Esophagus muscularis mucosa (tissue), 4 donors: ENCODE measurements around the gene RPA3.

ENCODE experiments used
- EP300 ChIP-seq: sonication (generic); formaldehyde crosslinking; IDR thresholded peaks from one replicate; pipeline ENCODE4 v1.6.1; 2017; ENCODE audit warnings: antibody characterized with exemption
- POLR2A ChIP-seq: fragments of 450-650 bp; IDR thresholded peaks from one replicate; pipeline ENCODE4 v1.6.1; 2017; ENCODE audit warnings: antibody characterized with exemption, moderate library complexity, mild to moderate bottlenecking, low read depth
- POLR2AphosphoS5 ChIP-seq, 2 donors: sonication (generic); formaldehyde crosslinking; IDR thresholded peaks; one replicate each; pipeline ENCODE4 v1.6.1; 2017; ENCODE audit warnings: antibody characterized with exemption in 2 of 2
- TF ChIP-seq, protein P1 (sequence below), 3 experiments: fragments of 200-600 bp in 2 of 3; fragments of 450-650 bp in 1 of 3; sonication (generic) in 2 of 3; IDR thresholded peaks; one replicate each; pipeline ENCODE4 v1.5.1; 2017 to 2019; ENCODE audit warnings: antibody characterized with exemption in 3 of 3, mild to moderate bottlenecking in 2 of 3, moderate library complexity in 1 of 3

DNA sequence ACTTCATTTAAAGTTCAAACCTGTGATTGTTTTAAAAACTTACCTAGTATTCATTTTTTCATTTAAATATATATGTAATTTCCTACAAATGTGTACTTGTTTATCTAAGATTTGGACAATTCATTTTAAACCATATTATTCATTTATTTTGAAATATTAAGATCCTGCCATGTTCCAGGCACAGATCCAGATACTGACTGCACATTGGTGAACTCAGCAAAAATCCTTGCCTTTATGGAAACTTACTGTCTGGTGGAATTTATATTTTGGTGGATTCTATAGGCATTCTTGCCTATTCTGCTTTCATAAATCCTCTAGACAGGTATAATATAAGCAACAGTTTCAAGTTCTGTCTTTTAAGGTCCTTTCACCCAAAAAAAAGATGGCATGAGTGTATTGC lies 48.3 kb upstream of the RPA3 start:
- TF ChIP-seq, protein P1, sequence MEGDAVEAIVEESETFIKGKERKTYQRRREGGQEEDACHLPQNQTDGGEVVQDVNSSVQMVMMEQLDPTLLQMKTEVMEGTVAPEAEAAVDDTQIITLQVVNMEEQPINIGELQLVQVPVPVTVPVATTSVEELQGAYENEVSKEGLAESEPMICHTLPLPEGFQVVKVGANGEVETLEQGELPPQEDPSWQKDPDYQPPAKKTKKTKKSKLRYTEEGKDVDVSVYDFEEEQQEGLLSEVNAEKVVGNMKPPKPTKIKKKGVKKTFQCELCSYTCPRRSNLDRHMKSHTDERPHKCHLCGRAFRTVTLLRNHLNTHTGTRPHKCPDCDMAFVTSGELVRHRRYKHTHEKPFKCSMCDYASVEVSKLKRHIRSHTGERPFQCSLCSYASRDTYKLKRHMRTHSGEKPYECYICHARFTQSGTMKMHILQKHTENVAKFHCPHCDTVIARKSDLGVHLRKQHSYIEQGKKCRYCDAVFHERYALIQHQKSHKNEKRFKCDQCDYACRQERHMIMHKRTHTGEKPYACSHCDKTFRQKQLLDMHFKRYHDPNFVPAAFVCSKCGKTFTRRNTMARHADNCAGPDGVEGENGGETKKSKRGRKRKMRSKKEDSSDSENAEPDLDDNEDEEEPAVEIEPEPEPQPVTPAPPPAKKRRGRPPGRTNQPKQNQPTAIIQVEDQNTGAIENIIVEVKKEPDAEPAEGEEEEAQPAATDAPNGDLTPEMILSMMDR (IDR thresholded peaks at IDR 0.05) = no peak
- no peak for TF ChIP-seq POLR2AphosphoS5 (IDR thresholded peaks at IDR 0.05)
- TF ChIP-seq POLR2A = no peak
- TF ChIP-seq EP300 = no peak
